ENCODE results near the gene DHRS3. TPM values are rescaled to one million over a fixed set of nuclear protein-coding genes. Genes with fewer than 3 reads are reported as not detected.

DHRS3 gene
- total and polyA plus RNA-seq, 2 of the 13 experiments (the other 11 are each of a cell fraction or from before 2014, with no cell fraction given): 48.5 to 90.5 TPM

GRCh38 chr1:12539705-12540579 is 78.1 kb downstream of the DHRS3 start:
- intact Hi-C loops (cut with micrococcal nuclease; ENCODE audit: unreplicated experiment) (no loop called here), in situ Hi-C loops (cut with HindIII; ENCODE audit: extremely low pct_ligation_motif_present, low pct_unique_long_range_greater_than_20kb) (no loop called here)
- H3K27ac ChIP-seq (ENCODE audit: extremely low read length, insufficient read depth, low read length): no peak overlapping the region
- DNase-seq (ENCODE audit: low spot score) (peak; percentile 53), ATAC-seq (peak; percentile 84), FAIRE-seq (peak; percentile 12)
- BruUV-seq (replicated peaks): no TSS peak
- H4K20me1 ChIP-seq (ENCODE audit: insufficient read depth, low read length): no peaks in the 10 kb centered on the region
- H3K4me2 ChIP-seq (ENCODE audit: low read depth, low read length): peak overlapping the region; percentile 88
- no peak overlapping the region for H2AFZ ChIP-seq (ENCODE audit: low read length)
- peak overlapping the region; percentile 42 to 69 (median 43) for H3K4me3 ChIP-seq (replicated peaks in 1 of 3; ENCODE audit: insufficient read depth in 1 of 3, low read depth in 2 of 3, low read length in 3 of 3)
- H3K9me3 ChIP-seq (ENCODE audit: low read length): no peaks in the 10 kb centered on the region
- ChIA-PET CTCF (ENCODE audit: low intra/inter-chr PET ratio, low total read pairs) (no interaction called here), POLR2A (interaction anchor here (0.7 to 6.3 kb wide), 9 partner anchors 10 to 138 kb away, joined by 3 to 50 read pairs (median 4); no protein-coding TSS in a partner anchor)
- WGBS (ENCODE audit: low lambda C conversion rate): 11% methylated on average over 5 of the region's 34 CpGs
- H3K27me3 ChIP-seq (ENCODE audit: control insufficient read depth in 1 of 2, insufficient read depth in 2 of 2, low read length in 2 of 2): peaks cover 0 to 17% of the 10 kb centered on the region in 2 experiments; a peak in 2 of 5 replicates
- H3K9ac ChIP-seq (ENCODE audit: insufficient read depth, low read depth, low read length): peak overlapping the region; percentile 23; the same call in 1 of the 2 replicates
- no peaks in the 10 kb centered on the region for H3K36me3 ChIP-seq (replicated peaks in 1 of 2; ENCODE audit: control insufficient read depth in 1 of 2, insufficient read depth in 2 of 2, low read length in 2 of 2)
- H3K79me2 ChIP-seq (ENCODE audit: insufficient read depth, low read length): no peaks in the 10 kb centered on the region
- H3K4me1 ChIP-seq (ENCODE audit: insufficient read depth, low read length): peaks cover 64% of the 10 kb centered on the region
- TF ChIP-seq ZNF264 (CRISPR knock-in tag; IDR thresholded peaks at IDR 0.05) (peak; percentile 42; the same call in 1 of the 2 replicates), MED13 (CRISPR knock-in tag; IDR thresholded peaks at IDR 0.05) (0 out of 2 replicates have a peak, but pooled peaks have one; percentile 17), ZFP91 (CRISPR knock-in tag; IDR thresholded peaks at IDR 0.05; ENCODE audit: borderline replicate concordance) (peak; percentile 43; the same call in 1 of the 2 replicates), RCOR2 (CRISPR knock-in tag; IDR thresholded peaks at IDR 0.05) (peak; percentile 24; the same call in 1 of the 2 replicates), NR2F6 (IDR thresholded peaks at IDR 0.05) (no peak), NR2F6 (CRISPR knock-in tag; IDR thresholded peaks at IDR 0.05) (no peak), GLMP (CRISPR knock-in tag; IDR thresholded peaks at IDR 0.05; ENCODE audit: borderline replicate concordance) (no peak), PCBP2 (optimal IDR thresholded peaks at IDR 0.05; ENCODE audit: low read depth, low read length, poor library complexity, severe bottlenecking) (no peak), MAX (IDR thresholded peaks at IDR 0.05) (0 out of 2 replicates have a peak, but pooled peaks have one; percentile 31), AGO1 (IDR thresholded peaks at IDR 0.05; ENCODE audit: low read depth, low read length, poor library complexity, severe bottlenecking) (peak; percentile 61), IKZF1 (IDR thresholded peaks at IDR 0.05) (no peak), CEBPG (CRISPR knock-in tag; IDR thresholded peaks at IDR 0.05) (peak; percentile 73), ZNF224 (CRISPR knock-in tag; IDR thresholded peaks at IDR 0.05) (0 out of 2 replicates have a peak, but pooled peaks have one; percentile 17), PHF8 (CRISPR knock-in tag; IDR thresholded peaks at IDR 0.05) (no peak), TEAD3 (CRISPR knock-in tag; optimal IDR thresholded peaks at IDR 0.05; ENCODE audit: borderline replicate concordance) (no peak), ARID5B (CRISPR knock-in tag; IDR thresholded peaks at IDR 0.05) (0 out of 2 replicates have a peak, but pooled peaks have one; percentile 16)
